Fibroblast of lung (primary cell): ENCODE results near the gene TBC1D17. TPM values are rescaled to one million over a fixed set of nuclear protein-coding genes. Genes with fewer than 3 reads are reported as not detected.

Experiments
- DNase-seq, 2 donors: peaks; one replicate each; pipeline versions ENCODE4 v3.0.0 to v3.0.0-alpha.2; 2010; ENCODE audit warnings: low read depth in 2 of 2
- H2AFZ ChIP-seq: 2 replicates; pipeline ENCODE4 v1.5.1; 2012; ENCODE audit warnings: low read length, control low read depth, inconsistent platforms
- H3K27ac ChIP-seq: 2 replicates; pipeline ENCODE4 v1.5.1; 2011; ENCODE audit warnings: low read length, control low read depth; ENCODE audit not compliant: insufficient read depth
- H3K27me3 ChIP-seq: 2 replicates; pipeline ENCODE4 v1.5.1; 2011; ENCODE audit warnings: mild to moderate bottlenecking, low read length; ENCODE audit not compliant: control insufficient read depth, insufficient read depth
- H3K36me3 ChIP-seq: 2 replicates; pipeline ENCODE4 v1.5.1; 2011; ENCODE audit warnings: low read length; ENCODE audit not compliant: control insufficient read depth, insufficient read depth
- H3K4me1 ChIP-seq: 2 replicates; pipeline ENCODE4 v1.5.1; 2011; ENCODE audit warnings: low read length; ENCODE audit not compliant: control insufficient read depth, insufficient read depth; ENCODE audit errors: extremely low read depth
- H3K4me2 ChIP-seq: 2 replicates; pipeline ENCODE4 v1.5.1; 2011; ENCODE audit warnings: low read length, control low read depth; ENCODE audit not compliant: insufficient read depth; ENCODE audit errors: extremely low read depth
- H3K4me3 ChIP-seq, 4 experiments: fragments of 200-600 bp in 1 of 4; sonication (generic) in 1 of 4; replicated peaks in 1 of 4; 2 replicates each; pipeline ENCODE4 v1.5.1; 2011 to 2016; ENCODE audit warnings: low read length in 4 of 4, low read depth in 3 of 4, mild to moderate bottlenecking in 3 of 4, control low read depth in 2 of 4, inconsistent platforms in 1 of 4, mixed read lengths in 1 of 4; ENCODE audit not compliant: insufficient read depth in 1 of 4; ENCODE audit errors: control extremely low read depth in 1 of 4
- H3K79me2 ChIP-seq: 2 replicates; pipeline ENCODE4 v1.5.1; 2012; ENCODE audit warnings: mild to moderate bottlenecking, low read length, inconsistent platforms; ENCODE audit not compliant: control insufficient read depth, insufficient read depth
- H3K9ac ChIP-seq: 2 replicates; pipeline ENCODE4 v1.5.1; 2011; ENCODE audit warnings: mild to moderate bottlenecking, low read length, control low read depth; ENCODE audit not compliant: insufficient read depth
- H3K9me3 ChIP-seq: 2 replicates; pipeline ENCODE4 v1.5.1; 2012; ENCODE audit warnings: low read depth, low read length; ENCODE audit not compliant: control insufficient read depth, insufficient read depth
- H4K20me1 ChIP-seq: 2 replicates; pipeline ENCODE4 v1.5.1; 2011; ENCODE audit warnings: low read length; ENCODE audit not compliant: control insufficient read depth, insufficient read depth; ENCODE audit errors: extremely low read depth
- EZH2 ChIP-seq: IDR thresholded peaks from 2 replicates; pipeline ENCODE4 v1.5.1; 2012; ENCODE audit warnings: low read length, control low read depth, mild to moderate bottlenecking; ENCODE audit errors: missing control alignments
- polyA plus RNA-seq, 2 donors: library from polyadenylated mRNA; depleted of rRNA in 1 of 2; stranded (reverse) in 1 of 2; unstranded in 1 of 2; fragments of >200 nt; gene quantifications; 2 replicates each; pipeline ENCODE4 v1.2.1, GENCODE V29; 2011 to 2012; ENCODE audit warnings: missing spikeins in 1 of 2
- total RNA-seq: library from RNA; depleted of rRNA; stranded (reverse); fragments of >200 nt; gene quantifications from 2 replicates; pipeline ENCODE4 v1.2.1, GENCODE V29; 2014
- TF ChIP-seq, protein P1 (sequence below), 2 donors: IDR thresholded peaks in 1 of 2; conservative IDR thresholded peaks in 1 of 2; 1 replicate in 1 of 2; 2 replicates in 1 of 2; pipeline ENCODE4 v1.5.1; 2011 to 2012; ENCODE audit warnings: low read length in 2 of 2, control low read depth in 1 of 2, inconsistent platforms in 1 of 2, low read depth in 1 of 2, mild to moderate bottlenecking in 1 of 2

Gene TBC1D17
- total and polyA plus RNA-seq, 2 donors (not counting 1 experiment from before 2014, with no cell fraction given), result 19.5 to 32.5 TPM

DNA sequence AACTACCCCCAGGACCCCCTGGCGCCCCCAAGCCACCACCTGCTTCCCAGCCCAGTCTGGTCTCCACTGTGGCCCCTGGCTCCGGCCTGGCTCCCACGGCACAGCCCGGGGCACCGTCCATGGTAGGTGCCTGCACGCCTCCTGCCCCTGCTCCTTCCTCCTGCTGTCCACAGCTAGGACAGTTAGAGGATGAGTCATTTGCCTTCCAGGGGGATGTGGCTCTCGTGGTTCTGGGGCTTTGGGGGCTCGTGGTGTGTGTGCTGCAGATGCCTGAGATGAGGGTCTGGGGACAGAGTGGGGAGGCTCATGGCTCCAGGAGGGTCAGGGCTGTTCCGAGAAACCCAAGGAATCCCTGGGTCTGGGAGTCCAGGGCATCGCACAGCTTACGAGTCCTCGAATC lies 46.7 kb upstream of the TBC1D17 start:
- no peaks in the 10 kb centered on the region for H3K79me2 ChIP-seq
- H3K9me3 ChIP-seq, result no peaks in the 10 kb centered on the region
- DNase-seq, result no peak
- no peak overlapping the region for H3K4me3 ChIP-seq
- H3K27me3 ChIP-seq, result no peaks in the 10 kb centered on the region
- no peak overlapping the region for H2AFZ ChIP-seq
- no peak overlapping the region for H3K27ac ChIP-seq
- H4K20me1 ChIP-seq, result no peaks in the 10 kb centered on the region
- H3K36me3 ChIP-seq, result peaks cover 18% of the 10 kb centered on the region
- H3K4me2 ChIP-seq, result no peak overlapping the region
- no peak for TF ChIP-seq EZH2
- TF ChIP-seq, protein P1, sequence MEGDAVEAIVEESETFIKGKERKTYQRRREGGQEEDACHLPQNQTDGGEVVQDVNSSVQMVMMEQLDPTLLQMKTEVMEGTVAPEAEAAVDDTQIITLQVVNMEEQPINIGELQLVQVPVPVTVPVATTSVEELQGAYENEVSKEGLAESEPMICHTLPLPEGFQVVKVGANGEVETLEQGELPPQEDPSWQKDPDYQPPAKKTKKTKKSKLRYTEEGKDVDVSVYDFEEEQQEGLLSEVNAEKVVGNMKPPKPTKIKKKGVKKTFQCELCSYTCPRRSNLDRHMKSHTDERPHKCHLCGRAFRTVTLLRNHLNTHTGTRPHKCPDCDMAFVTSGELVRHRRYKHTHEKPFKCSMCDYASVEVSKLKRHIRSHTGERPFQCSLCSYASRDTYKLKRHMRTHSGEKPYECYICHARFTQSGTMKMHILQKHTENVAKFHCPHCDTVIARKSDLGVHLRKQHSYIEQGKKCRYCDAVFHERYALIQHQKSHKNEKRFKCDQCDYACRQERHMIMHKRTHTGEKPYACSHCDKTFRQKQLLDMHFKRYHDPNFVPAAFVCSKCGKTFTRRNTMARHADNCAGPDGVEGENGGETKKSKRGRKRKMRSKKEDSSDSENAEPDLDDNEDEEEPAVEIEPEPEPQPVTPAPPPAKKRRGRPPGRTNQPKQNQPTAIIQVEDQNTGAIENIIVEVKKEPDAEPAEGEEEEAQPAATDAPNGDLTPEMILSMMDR (conservative IDR thresholded peaks at IDR 0.05 in 1 of 2, IDR thresholded peaks at IDR 0.05 in 1 of 2; ENCODE audit: low read depth in 1 of 2, low read length in 2 of 2), result no peak
- H3K9ac ChIP-seq, result no peak overlapping the region
- H3K4me1 ChIP-seq, result no peaks in the 10 kb centered on the region

DNA sequence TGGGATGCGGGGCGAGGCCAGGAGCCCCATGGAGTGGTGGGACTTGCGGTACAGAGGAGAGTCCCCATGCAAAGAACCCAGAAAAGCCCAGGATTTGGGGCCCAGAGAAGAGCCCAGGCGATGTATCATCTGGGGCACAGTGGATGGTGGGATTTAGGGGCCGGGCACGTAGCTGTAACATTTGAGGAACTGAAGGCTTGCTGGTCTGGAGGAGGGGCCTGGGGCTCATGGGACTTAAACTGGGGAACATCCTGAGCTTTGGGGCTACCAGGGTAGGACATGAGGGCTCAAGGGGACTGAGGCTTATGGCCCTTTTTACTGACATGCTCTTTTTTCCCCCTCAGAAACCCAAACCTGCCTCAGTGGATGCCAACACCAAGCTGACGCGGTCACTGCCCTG lies 45.9 kb upstream of the TBC1D17 start:
- Histone ChIP-seq H3K79me2 (no peaks in the 10 kb centered on the region), H3K27ac (no peak overlapping the region), H2AFZ (no peak overlapping the region), H3K4me2 (no peak overlapping the region), H3K9me3 (no peaks in the 10 kb centered on the region), H3K27me3 (no peaks in the 10 kb centered on the region), H3K4me1 (no peaks in the 10 kb centered on the region), H3K9ac (no peak overlapping the region), H3K36me3 (peaks cover 21% of the 10 kb centered on the region), H3K4me3 (no peak overlapping the region), H4K20me1 (no peaks in the 10 kb centered on the region)
- DNase-seq, result no peak
- TF ChIP-seq, protein P1 (conservative IDR thresholded peaks at IDR 0.05 in 1 of 2, IDR thresholded peaks at IDR 0.05 in 1 of 2; ENCODE audit: low read depth in 1 of 2, low read length in 2 of 2), result no peak
- no peak for TF ChIP-seq EZH2

DNA sequence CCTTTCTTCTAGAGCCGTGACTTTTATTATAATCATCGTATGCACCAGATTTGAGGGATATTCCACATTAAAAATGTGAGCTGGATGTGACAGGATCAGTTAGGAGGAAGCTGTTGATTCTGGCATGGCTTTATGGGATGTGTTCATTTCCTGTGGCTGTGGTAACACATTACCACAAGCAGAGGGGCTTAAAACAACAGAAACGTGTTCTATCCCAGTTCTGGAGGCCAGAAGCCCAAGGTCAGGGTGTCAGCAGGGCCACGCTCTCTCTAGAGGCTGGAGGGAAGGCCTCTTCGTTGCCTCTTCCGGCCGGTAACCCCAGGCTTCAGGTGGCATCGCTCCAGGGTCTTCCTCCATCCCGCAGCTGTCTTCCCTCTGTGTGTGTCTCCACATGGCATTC lies 44.9 kb upstream of the TBC1D17 start:
- no peak overlapping the region for H2AFZ ChIP-seq
- H3K36me3 ChIP-seq, result peaks cover 22% of the 10 kb centered on the region
- no peaks in the 10 kb centered on the region for H3K9me3 ChIP-seq
- H3K9ac ChIP-seq, result no peak overlapping the region
- no peaks in the 10 kb centered on the region for H3K79me2 ChIP-seq
- no peaks in the 10 kb centered on the region for H3K27me3 ChIP-seq
- no peak overlapping the region for H3K4me3 ChIP-seq
- no peak overlapping the region for H3K4me2 ChIP-seq
- no peak overlapping the region for H3K27ac ChIP-seq
- no peaks in the 10 kb centered on the region for H3K4me1 ChIP-seq
- H4K20me1 ChIP-seq, result no peaks in the 10 kb centered on the region
- TF ChIP-seq, protein P1 (conservative IDR thresholded peaks at IDR 0.05 in 1 of 2, IDR thresholded peaks at IDR 0.05 in 1 of 2; ENCODE audit: low read depth in 1 of 2, low read length in 2 of 2), result no peak
- no peak for TF ChIP-seq EZH2
- DNase-seq, result no peak
